HL-60 (cell line): ENCODE results near the gene ITGA5.

Source experiments
- GABPA ChIP-seq: IDR thresholded peaks from 2 replicates; pipeline ENCODE4 v1.6.1; 2012; ENCODE audit warnings: low read depth
- POLR2AphosphoS5 ChIP-seq: IDR thresholded peaks from 2 replicates; pipeline ENCODE4 v1.6.1; 2012; ENCODE audit warnings: low read depth
- SPI1 ChIP-seq: IDR thresholded peaks from 2 replicates; pipeline ENCODE4 v1.6.1; 2012; ENCODE audit warnings: low read depth, mild to moderate bottlenecking, borderline replicate concordance
- TF ChIP-seq, protein P1 (sequence below): IDR thresholded peaks from one replicate; pipeline ENCODE4 v1.5.1; 2011; ENCODE audit warnings: low read length, control low read depth, inconsistent platforms; ENCODE audit not compliant: insufficient read depth
- TF ChIP-seq, protein P2 (sequence below): IDR thresholded peaks from 2 replicates; pipeline ENCODE4 v1.6.1; 2012; ENCODE audit warnings: low read depth; ENCODE audit not compliant: insufficient replicate concordance

DNA sequence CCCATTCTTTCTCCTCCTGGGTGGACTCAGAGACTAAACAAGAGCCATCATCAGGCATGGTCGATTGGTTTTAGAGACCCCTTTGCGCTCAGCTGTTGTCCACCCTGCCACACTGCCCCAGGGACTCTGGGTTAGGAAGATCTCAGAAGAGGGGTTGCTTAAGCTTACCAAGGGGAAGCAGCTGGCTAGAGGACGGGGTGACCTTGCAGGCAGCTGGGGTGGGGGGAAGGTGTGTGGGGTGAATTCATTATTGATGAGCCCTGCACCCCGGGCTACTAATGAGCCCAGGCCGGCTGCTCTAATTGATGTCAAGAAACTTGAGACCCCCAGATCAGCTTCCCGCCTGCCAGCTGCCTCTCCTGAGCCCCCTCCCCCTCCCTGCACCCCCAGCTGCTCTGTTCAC, 25.9 kb downstream of the ITGA5 start:
- TF ChIP-seq, protein P1, sequence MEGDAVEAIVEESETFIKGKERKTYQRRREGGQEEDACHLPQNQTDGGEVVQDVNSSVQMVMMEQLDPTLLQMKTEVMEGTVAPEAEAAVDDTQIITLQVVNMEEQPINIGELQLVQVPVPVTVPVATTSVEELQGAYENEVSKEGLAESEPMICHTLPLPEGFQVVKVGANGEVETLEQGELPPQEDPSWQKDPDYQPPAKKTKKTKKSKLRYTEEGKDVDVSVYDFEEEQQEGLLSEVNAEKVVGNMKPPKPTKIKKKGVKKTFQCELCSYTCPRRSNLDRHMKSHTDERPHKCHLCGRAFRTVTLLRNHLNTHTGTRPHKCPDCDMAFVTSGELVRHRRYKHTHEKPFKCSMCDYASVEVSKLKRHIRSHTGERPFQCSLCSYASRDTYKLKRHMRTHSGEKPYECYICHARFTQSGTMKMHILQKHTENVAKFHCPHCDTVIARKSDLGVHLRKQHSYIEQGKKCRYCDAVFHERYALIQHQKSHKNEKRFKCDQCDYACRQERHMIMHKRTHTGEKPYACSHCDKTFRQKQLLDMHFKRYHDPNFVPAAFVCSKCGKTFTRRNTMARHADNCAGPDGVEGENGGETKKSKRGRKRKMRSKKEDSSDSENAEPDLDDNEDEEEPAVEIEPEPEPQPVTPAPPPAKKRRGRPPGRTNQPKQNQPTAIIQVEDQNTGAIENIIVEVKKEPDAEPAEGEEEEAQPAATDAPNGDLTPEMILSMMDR, result no peak
- TF ChIP-seq POLR2AphosphoS5, result no peak
- no peak for TF ChIP-seq SPI1
- TF ChIP-seq, protein P2, sequence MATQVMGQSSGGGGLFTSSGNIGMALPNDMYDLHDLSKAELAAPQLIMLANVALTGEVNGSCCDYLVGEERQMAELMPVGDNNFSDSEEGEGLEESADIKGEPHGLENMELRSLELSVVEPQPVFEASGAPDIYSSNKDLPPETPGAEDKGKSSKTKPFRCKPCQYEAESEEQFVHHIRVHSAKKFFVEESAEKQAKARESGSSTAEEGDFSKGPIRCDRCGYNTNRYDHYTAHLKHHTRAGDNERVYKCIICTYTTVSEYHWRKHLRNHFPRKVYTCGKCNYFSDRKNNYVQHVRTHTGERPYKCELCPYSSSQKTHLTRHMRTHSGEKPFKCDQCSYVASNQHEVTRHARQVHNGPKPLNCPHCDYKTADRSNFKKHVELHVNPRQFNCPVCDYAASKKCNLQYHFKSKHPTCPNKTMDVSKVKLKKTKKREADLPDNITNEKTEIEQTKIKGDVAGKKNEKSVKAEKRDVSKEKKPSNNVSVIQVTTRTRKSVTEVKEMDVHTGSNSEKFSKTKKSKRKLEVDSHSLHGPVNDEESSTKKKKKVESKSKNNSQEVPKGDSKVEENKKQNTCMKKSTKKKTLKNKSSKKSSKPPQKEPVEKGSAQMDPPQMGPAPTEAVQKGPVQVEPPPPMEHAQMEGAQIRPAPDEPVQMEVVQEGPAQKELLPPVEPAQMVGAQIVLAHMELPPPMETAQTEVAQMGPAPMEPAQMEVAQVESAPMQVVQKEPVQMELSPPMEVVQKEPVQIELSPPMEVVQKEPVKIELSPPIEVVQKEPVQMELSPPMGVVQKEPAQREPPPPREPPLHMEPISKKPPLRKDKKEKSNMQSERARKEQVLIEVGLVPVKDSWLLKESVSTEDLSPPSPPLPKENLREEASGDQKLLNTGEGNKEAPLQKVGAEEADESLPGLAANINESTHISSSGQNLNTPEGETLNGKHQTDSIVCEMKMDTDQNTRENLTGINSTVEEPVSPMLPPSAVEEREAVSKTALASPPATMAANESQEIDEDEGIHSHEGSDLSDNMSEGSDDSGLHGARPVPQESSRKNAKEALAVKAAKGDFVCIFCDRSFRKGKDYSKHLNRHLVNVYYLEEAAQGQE, result no peak
- no peak for TF ChIP-seq GABPA
